Fibroblast of skin of abdomen (primary cell): Measurements from ENCODE around the gene MSRB2. TPM values are rescaled to one million over a fixed set of nuclear protein-coding genes. Genes with fewer than 3 reads are reported as not detected.
A peak's percentile ranks its signal among the peaks of the same experiment; 100 is the strongest.
"Not testable (repeated sequence)": the region's sequence is repeated elsewhere in the genome, so short reads cannot be mapped to it uniquely, and the experiment has no call there.

Experiments used
- DNase-seq: peaks from one replicate; pipeline ENCODE4 v3.0.0-alpha.2; 2013
- polyA plus RNA-seq, 2 experiments: library from polyadenylated mRNA; unstranded; fragments of 120-200 nt; gene quantifications; one replicate each; pipeline ENCODE4 v1.2.1, GENCODE V29; 2013; ENCODE audit not compliant: insufficient read length in 2 of 2

MSRB2 gene
- 59.4 TPM for polyA plus RNA-seq (2013, experiment 1 of 2; ENCODE audit: insufficient read length)
- 57.8 TPM for polyA plus RNA-seq (2013, experiment 2 of 2; ENCODE audit: insufficient read length)

- DNase-seq: peak; percentile 97
Observed at GRCh38 chr10:23095404-23095965, at the start of gene MSRB2. Gene MSRB2 (plus strand): TSS chr10:23095579. CDS start chr10:23095609, 30 bp downstream.

GRCh38 chr10:23046027-23046426 is 49.4 kb upstream of the MSRB2 start:
- no peak for DNase-seq

- no peak for DNase-seq
Observed at GRCh38 chr10:23047201-23048050, 48.0 kb upstream of the MSRB2 start.

- DNase-seq: no peak
Observed at GRCh38 chr10:23048191-23048590, 47.2 kb upstream of the MSRB2 start.

GRCh38 chr10:23051278-23051677 is 44.1 kb upstream of the MSRB2 start:
- no peak for DNase-seq

- DNase-seq: no peak
Observed at GRCh38 chr10:23051855-23052331, 43.5 kb upstream of the MSRB2 start.

- no peak for DNase-seq
Observed at GRCh38 chr10:23053036-23053435, 42.3 kb upstream of the MSRB2 start.

GRCh38 chr10:23055424-23056185 is 39.8 kb upstream of the MSRB2 start:
- no peak for DNase-seq

GRCh38 chr10:23056186-23056579 is 39.2 kb upstream of the MSRB2 start:
- DNase-seq: no peak

GRCh38 chr10:23058366-23058765 is 37.0 kb upstream of the MSRB2 start:
- DNase-seq: no peak

GRCh38 chr10:23060918-23061317 is 34.5 kb upstream of the MSRB2 start:
- no peak for DNase-seq

GRCh38 chr10:23063045-23063972 is 32.1 kb upstream of the MSRB2 start:
- DNase-seq: peak; percentile 49

- DNase-seq: no peak
Observed at GRCh38 chr10:23063973-23064812, 31.2 kb upstream of the MSRB2 start.

GRCh38 chr10:23064813-23065114 is 30.6 kb upstream of the MSRB2 start:
- not testable (repeated sequence) for DNase-seq

- peak; percentile 72 for DNase-seq
Observed at GRCh38 chr10:23065181-23065948, 30.0 kb upstream of the MSRB2 start.

- no peak for DNase-seq
Observed at GRCh38 chr10:23067337-23067736, 28.0 kb upstream of the MSRB2 start.

- peak; percentile 68 for DNase-seq
Observed at GRCh38 chr10:23067939-23068775, 27.2 kb upstream of the MSRB2 start.

GRCh38 chr10:23069019-23069815 is 26.2 kb upstream of the MSRB2 start:
- no peak for DNase-seq
